Motor neuron (in vitro differentiated cells): ENCODE data around the gene MSX2. TPM values are rescaled to one million over a fixed set of nuclear protein-coding genes. Genes with fewer than 3 reads are reported as not detected.

Experiments used
- ATAC-seq, 8 experiments: fragments of 200-7000 bp; cut with Tn5 transposase; replicated peaks in 6 of 8; 2 replicates each; pipeline ENCODE4 v1.8.0; 2021; ENCODE audit warnings: mild to moderate bottlenecking in 8 of 8, moderate library complexity in 8 of 8
- H3K27ac ChIP-seq, 2 donors: fragments of 250-450 bp; sonication (Bioruptor Pico); 2 replicates each; pipeline ENCODE4 v1.9.0; 2021; ENCODE audit warnings: antibody characterized with exemption in 2 of 2, mild to moderate bottlenecking in 2 of 2, moderate library complexity in 1 of 2
- H3K4me1 ChIP-seq, 2 donors: fragments of 250-450 bp; sonication (Bioruptor Pico); replicated peaks in 1 of 2; 2 replicates each; pipeline ENCODE4 v1.6.1; 2021; ENCODE audit warnings: antibody characterized with exemption in 2 of 2, mild to moderate bottlenecking in 2 of 2, moderate library complexity in 1 of 2
- H3K4me3 ChIP-seq, 5 donors: fragments of 250-450 bp; sonication (Bioruptor Pico); 2 replicates each; pipeline ENCODE4 v1.9.0; 2021; ENCODE audit warnings: antibody characterized with exemption in 5 of 5, mild to moderate bottlenecking in 5 of 5, moderate library complexity in 4 of 5
- WGBS, 10 experiments: fragments of 450-650 bp; shearing (Covaris generic); methylation state at CpG; one replicate each; pipeline ENCODE4 v1.0.0; 2022; 5-methylcytosine and 5-hydroxymethylcytosine counted together
- in situ Hi-C, 9 experiments: fragments of 400-800 bp; cut with MboI; loops; one replicate each; pipeline ENCODE4 v1.15.0; 2021; ENCODE audit warnings: low sequenced_read_pairs in 9 of 9, low pct_unique_long_range_greater_than_20kb in 2 of 9; ENCODE audit not compliant: unreplicated experiment in 9 of 9
- total RNA-seq, 8 experiments: library from RNA; unstranded; fragments of 300-600 nt; gene quantifications; 2 replicates each; pipeline versions ENCODE4 v1.2.3 to v1.2.4, GENCODE V29; 2022

The MSX2 gene
- total RNA-seq, 8 experiments from 2014 or later: 0.11 to 5.1 (median 0.25) TPM; not detected in 1

GRCh38 chr5:174773371-174773770 lies 49.0 kb downstream of the MSX2 start:
- in situ Hi-C loops: no loop called here
- Histone ChIP-seq H3K4me1 (no peaks in the 10 kb centered on the region), H3K27ac (no peak overlapping the region), H3K4me3 (no peak overlapping the region)
- no peak for ATAC-seq
- 73 to 100% (median 100%) methylated on average over 2 to 3 of the region's 3 CpGs; no CpG with 5 or more reads in 7 of the 10 experiments for WGBS, 10 experiments

GRCh38 chr5:174775081-174775480 lies 50.7 kb downstream of the MSX2 start:
- ATAC-seq: peak in 1 of 8 experiments; percentile 36
- Histone ChIP-seq H3K27ac (no peak overlapping the region), H3K4me1 (no peaks in the 10 kb centered on the region), H3K4me3 (no peak overlapping the region)
- 0 to 80% (median 39%) methylated on average over 1 to 3 of the region's 3 CpGs; no CpG with 5 or more reads in 1 of the 10 experiments for WGBS, 10 experiments
- in situ Hi-C loops: loop anchor here in 3 of 9 experiments (25.0 kb wide), 1 partner anchor 363 kb away; no protein-coding TSS in a partner anchor

- in situ Hi-C loops: loop anchor here in 3 of 9 experiments (25.0 kb wide), 1 partner anchor 365 kb away; no protein-coding TSS in a partner anchor
Observed at GRCh38 chr5:174777111-174777510, 52.7 kb downstream of the MSX2 start.

GRCh38 chr5:174777583-174777982 lies 53.2 kb downstream of the MSX2 start:
- H3K4me1 ChIP-seq: no peaks in the 10 kb centered on the region
- no peak overlapping the region for H3K27ac ChIP-seq
- WGBS, 10 experiments: 8 to 83% (median 67%) methylated on average over 1 to 2 of the region's 2 CpGs; no CpG with 5 or more reads in 3 of the 10 experiments
- peak in 3 of 8 experiments; percentile 20 to 66 (median 66) for ATAC-seq
- no peak overlapping the region for H3K4me3 ChIP-seq
- in situ Hi-C loops: loop anchor here in 3 of 9 experiments (25.0 kb wide), 1 partner anchor 365 kb away; no protein-coding TSS in a partner anchor

More at GRCh38 chr5:174777111-174777510, 52.7 kb downstream of the MSX2 start:
- WGBS, 10 experiments: 0 to 100% (median 73%) methylated on average over 1 to 5 of the region's 6 CpGs; no CpG with 5 or more reads in 1 of the 10 experiments
- Histone ChIP-seq H3K4me3 (no peak overlapping the region), H3K27ac (no peak overlapping the region), H3K4me1 (no peaks in the 10 kb centered on the region)
- ATAC-seq: no peak
